ENCODE results near the gene FSD1. TPM values are rescaled to one million over a fixed set of nuclear protein-coding genes. Genes with fewer than 3 reads are reported as not detected.

FSD1 gene
- total and polyA plus RNA-seq, 9 of the 15 experiments (the other 6 are each of a cell fraction or from before 2014, with no cell fraction given): 0.11 to 1.9 (median 0.94) TPM; not detected in 1

GRCh38 chr19:4337906-4338440, 33.6 kb downstream of the FSD1 start (continued):
- TF ChIP-seq IFI16 (CRISPR knock-in tag; IDR thresholded peaks at IDR 0.05) (no peak), TEAD1 (CRISPR knock-in tag; IDR thresholded peaks at IDR 0.05) (peak; percentile 85 to 91; a peak in 3 of 4 replicates), ZBTB2 (IDR thresholded peaks at IDR 0.05) (no peak), RAD21 (CRISPR knock-in tag; conservative IDR thresholded peaks at IDR 0.05 in 1 of 2, IDR thresholded peaks at IDR 0.05 in 1 of 2) (no peak), MXI1 (IDR thresholded peaks at IDR 0.05; ENCODE audit: low read depth, low read length) (peak; percentile 53; the same call in 1 of the 2 replicates), MAZ (CRISPR knock-in tag; conservative IDR thresholded peaks at IDR 0.05 in 1 of 2, IDR thresholded peaks at IDR 0.05 in 1 of 2) (peak in 1 of 2 experiments; percentile 64; a peak in 2 of 4 replicates), NEUROD1 (IDR thresholded peaks at IDR 0.05; ENCODE audit: borderline replicate concordance, low read depth, low read length, partially characterized antibody) (no peak), ZFP1 (CRISPR knock-in tag; IDR thresholded peaks at IDR 0.05) (no peak), HIVEP1 (CRISPR knock-in tag; IDR thresholded peaks at IDR 0.05) (no peak), ZNF551 (CRISPR knock-in tag; IDR thresholded peaks at IDR 0.05) (no peak), ZEB2 (IDR thresholded peaks at IDR 0.05) (no peak), GATAD2B (IDR thresholded peaks at IDR 0.05; ENCODE audit: borderline replicate concordance) (no peak), ZNF197 (CRISPR knock-in tag; IDR thresholded peaks at IDR 0.05; ENCODE audit: low read depth) (no peak), ZNF175 (CRISPR knock-in tag; IDR thresholded peaks at IDR 0.05; ENCODE audit: low read depth) (no peak), CAMTA2 (CRISPR knock-in tag; conservative IDR thresholded peaks at IDR 0.05) (no peak), THRB (CRISPR knock-in tag; conservative IDR thresholded peaks at IDR 0.05) (no peak), MTA3 (IDR thresholded peaks at IDR 0.05; ENCODE audit: borderline replicate concordance) (peak; percentile 41; the same call in 1 of the 2 replicates), NKRF (IDR thresholded peaks at IDR 0.05; ENCODE audit: borderline replicate concordance) (0 out of 2 replicates have a peak, but pooled peaks have one; percentile 31), AFF1 (IDR thresholded peaks at IDR 0.05; ENCODE audit: low read depth in 1 of 2, partially characterized antibody in 2 of 2) (no peak)
